SIG-M5 treated with dmso at 0.1 percent for 504 hours (cell line): ENCODE measurements around the gene RAD51AP1.

Experiments used
- DNase-seq: peaks from one replicate; lab custom pipeline; 2025; ENCODE audit not compliant: unreplicated experiment; lab: John Stamatoyannopoulos, UW

RAD51AP1 gene

DNA sequence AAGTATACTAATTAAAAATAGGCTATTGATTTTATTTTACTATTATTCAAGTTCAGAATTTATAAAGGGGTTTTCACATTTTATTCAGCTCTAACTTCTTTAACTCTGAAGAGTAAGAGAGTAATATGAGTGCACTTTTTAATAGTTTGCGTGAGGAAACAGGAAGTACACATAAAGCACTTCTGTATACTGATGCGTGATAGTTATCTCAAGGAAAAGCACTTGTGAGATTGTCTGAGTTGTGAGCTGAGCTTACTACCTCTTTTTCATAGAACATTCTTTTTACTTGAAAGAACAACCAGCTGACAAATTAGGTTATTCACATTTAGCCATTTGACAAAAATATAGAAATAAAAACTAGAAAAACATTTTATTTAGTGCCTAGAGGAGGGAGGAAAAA is 1.9 kb downstream of the RAD51AP1 start:
- DNase-seq: peak; percentile 45

DNA sequence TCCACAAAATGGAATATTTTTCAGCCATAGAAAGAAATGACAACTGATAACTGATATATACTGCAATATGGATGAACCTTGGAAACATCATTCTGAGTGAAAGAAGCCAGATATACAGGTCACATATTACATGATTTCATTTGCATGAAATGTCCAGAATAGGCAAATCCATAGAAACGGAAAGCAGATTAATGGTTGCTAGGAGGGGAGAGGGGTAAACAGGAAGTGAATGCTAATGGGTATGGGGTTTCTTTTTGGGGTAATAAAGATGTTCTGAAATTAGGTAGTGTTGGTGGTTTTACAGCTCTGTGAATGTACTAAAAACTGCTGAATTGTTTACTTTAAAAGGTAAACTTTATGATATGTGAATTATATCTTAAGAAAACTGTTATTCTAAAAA is 6.5 kb downstream of the RAD51AP1 start:
- no peak for DNase-seq

GRCh38 chr12:4552191-4552590 is 13.5 kb downstream of the RAD51AP1 start:
- DNase-seq: no peak

GRCh38 chr12:4553943-4554342 is 15.3 kb downstream of the RAD51AP1 start:
- no peak for DNase-seq

- peak; percentile 36 for DNase-seq
These were observed 17.1 kb downstream of the RAD51AP1 start for GRCh38 chr12:4555804-4556203.

DNA sequence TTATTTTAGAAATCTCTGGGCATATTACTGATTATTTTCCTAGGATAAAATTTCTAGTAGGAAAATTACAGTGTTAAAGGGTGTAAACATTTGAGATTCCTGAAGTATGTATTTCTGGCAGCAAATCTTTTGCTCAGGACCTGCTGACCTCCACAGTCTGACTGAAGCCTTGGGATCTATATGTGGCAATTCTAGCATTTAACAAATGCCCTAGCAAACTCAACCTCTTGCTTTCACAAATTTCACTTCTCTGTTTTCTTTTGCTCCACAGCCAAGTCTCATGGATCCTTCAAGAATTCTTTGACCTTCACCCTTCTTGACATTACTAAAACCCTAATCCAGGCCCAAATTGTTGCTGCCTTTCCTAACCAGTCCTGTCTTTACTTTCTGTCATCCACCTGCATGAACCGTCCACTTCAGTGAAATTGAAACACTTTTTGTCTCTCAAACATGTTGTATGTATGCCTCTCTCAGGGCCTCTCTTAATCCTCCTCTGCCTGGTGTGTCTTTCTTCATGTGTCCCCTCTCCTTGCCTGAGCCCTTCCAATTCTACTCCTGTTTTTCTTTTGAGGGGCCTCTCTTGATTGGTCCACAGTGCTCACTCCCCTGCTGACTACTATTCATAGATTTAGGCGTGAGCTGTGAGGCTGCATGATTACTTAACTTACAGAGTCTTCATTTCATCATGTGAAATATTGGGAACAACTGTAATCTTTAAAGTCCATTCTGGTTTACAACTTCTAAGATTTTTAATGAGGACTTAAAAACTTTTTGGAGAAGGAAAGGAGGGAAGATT is 18.2 kb downstream of the RAD51AP1 start:
- DNase-seq: no peak

GRCh38 chr12:4557586-4557985 is 18.9 kb downstream of the RAD51AP1 start:
- no peak for DNase-seq

DNA sequence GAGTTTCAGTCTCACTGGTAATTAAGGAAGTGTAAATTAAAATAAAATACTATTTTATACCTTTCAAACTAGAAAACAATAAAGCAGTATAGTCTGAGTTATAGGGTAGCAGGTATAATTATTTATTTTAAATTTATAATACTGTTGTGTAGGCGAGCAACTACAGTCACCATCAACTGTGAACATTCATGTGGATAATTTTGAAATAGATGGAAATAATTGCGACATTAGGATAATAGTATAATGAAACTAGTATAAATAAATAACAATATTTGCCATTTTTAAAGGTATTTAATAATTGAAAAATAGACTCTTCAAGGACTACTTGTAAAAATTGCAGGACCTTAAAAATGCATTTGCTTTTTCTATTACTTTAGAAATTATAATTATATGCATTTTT is 19.5 kb downstream of the RAD51AP1 start:
- no peak for DNase-seq

DNA sequence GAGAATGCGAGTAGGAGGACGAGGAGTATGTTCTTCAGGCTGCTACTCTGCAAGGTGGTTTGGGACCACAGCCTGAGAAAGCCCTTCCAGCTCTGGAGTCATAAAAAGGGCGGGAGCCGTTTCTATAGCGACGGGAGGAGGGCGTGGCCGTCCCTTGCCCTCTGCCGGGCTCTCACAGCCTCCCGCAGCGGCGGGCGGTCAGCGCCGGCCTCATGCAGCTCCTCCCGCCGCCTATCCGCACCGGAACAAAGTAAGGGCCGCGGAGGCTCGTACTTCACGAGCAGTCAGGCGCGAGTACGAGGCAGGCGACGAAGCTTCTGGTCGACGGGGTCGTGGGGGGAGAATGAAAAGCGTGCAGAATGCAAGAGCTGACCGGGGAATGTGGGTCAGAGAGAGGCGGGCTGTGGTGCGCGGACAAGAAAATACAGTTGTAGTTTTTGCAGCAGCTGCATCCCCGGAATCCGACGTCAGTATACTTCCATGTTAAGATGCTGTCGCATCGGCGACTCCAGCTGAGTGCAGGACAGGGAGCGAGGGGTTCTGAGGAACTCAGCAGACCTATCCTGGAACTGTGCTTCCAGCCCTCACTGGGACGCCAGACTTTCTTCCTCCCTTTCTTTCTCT is 23.5 kb downstream of the RAD51AP1 start, which contains the start of gene DYRK4:
Gene DYRK4, plus strand, starts transcription at position 175 of the 624 bp plus-strand sequence. Its CDS starts 38 bp downstream, at position 213.
- no peak for DNase-seq

GRCh38 chr12:4563336-4563735 is 24.6 kb downstream of the RAD51AP1 start:
- no peak for DNase-seq

GRCh38 chr12:4564818-4565217 is 26.1 kb downstream of the RAD51AP1 start:
- DNase-seq: peak; percentile 58

DNA sequence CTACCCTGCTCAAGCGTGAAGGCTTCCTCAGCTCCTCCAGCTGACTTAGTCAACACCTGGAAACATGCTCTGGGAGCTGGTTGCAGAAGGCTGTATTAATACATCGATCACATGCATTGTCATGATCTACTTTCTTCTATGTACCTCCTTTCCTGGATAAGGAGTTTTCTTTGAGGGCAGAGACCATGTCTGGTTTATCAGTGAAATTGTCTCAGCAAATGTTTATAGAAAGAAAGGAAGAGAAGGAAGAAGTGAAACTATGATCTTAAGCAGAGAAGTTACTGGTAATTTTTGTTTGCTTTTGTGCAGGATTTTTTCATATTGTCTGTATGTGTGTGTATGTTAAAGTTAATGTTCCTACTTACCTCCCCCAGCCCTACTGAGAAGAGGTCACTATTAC is 27.8 kb downstream of the RAD51AP1 start:
- peak; percentile 40 for DNase-seq

DNA sequence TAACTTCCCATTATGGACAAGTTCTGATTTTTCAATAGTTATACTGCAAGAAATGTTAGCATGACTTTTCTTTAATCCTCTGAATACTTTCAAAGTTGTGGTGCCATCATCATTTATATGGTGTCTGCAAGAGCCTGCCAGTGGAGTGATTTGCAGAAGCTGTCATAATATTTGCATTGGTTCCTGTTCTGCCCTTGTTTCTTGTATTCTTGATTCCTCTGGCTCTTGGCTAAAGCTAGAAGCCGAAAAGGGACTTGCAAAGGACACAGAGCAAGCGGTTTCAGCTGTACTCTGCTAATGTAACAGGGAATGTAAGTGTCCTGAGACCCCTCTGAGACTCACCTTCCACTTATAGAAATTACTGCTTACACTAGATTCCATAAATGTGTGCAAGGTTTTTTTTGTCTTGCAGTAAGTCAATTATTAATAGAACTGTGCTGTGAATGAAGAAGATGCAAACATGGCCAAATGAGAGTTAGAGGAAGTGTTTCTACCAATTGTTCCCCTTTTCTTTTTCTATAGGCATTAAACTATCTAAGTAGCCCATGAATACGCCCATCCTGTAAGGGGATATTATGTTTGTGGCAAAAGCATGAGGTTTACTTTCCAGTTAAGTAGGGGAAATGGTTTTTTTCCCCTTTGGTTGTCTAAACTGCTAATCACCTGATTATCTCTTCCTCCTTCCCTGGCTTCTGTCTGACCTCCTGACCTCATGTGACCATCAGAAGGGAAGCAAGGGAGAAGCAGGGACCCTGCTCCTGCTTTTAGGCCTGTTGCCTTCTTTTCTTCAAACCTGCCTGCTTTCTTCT is 28.6 kb downstream of the RAD51AP1 start:
- peak; percentile 92 for DNase-seq

GRCh38 chr12:4569261-4569660 is 30.6 kb downstream of the RAD51AP1 start:
- no peak for DNase-seq

- DNase-seq: no peak
These were observed 34.0 kb downstream of the RAD51AP1 start for GRCh38 chr12:4572680-4573079.

DNA sequence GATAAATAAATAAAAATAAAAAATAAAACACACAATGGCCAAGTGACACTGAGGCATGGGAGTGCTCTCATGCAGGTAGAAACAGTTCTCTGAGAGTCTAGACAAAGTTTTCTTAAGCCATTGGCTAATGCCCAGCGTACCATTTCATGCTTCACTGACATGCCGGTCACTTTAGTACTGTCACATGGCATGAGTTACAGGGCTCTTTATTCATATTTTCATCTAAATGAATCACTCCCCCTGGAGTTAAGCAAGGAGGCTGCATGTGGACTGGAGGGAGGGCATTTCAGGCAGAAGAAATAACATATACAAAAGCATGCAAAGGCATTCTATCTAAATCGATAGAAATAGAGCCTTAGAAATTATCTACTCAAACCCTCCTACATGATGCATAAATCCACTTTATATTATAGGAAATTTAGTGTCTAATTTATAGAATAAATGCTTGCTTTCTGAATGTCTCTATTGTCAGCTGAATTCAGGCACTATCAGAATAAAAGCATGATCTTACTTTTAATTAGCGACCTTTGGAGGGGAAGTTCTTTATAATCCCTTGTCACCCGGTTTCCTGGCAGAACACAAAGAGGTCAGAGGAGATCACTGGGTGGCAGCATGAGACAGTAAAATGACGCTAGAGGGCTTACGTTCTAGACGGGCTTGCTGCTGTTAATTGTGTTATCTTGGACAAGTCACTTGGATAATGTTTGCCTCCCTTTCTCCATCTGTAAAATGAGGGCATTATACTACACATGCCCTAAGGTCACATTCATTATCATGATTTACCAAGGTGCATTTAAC is 40.8 kb downstream of the RAD51AP1 start:
- peak; percentile 54 for DNase-seq

DNA sequence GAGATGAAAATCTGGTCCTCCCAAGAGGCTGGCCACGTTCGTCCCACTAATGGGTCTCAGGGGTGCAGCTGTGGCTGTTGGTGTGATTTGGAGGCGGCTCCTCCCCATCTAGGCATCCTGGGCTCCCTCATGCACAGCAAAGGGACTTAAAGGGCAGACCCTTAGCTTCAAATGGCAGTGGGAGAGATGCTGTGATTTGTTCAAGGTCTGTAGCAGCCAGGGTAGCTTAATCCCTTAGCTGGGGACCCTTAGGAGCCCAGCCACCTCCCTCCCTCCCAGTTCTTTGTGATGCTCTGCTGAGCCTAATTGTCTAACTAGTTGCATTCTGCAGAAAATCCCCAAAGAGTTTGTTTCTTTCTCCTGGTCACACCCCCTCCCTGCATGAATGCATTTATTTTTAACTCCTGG is 41.6 kb downstream of the RAD51AP1 start:
- no peak for DNase-seq

GRCh38 chr12:4584281-4584680 is 45.6 kb downstream of the RAD51AP1 start:
- no peak for DNase-seq

DNA sequence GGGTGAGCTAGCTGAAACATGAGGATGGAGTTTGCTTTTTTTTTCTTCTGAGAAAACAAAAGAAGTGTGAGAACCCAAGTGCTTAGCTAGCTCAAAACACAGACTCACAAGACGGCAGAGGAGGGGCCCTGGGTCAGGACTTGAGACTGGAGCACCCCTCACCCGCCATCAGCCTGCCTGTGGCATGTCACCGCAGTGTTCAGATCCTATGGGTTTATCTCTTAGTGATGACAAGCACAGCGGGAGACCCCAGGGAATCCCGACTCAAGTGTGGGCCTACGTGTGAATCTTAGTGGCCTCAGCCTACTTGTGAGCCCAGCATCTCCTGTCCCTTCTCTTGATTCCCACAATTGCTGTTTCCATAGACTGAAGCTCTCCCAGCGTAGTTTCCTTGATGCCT is 46.2 kb downstream of the RAD51AP1 start:
- no peak for DNase-seq

DNA sequence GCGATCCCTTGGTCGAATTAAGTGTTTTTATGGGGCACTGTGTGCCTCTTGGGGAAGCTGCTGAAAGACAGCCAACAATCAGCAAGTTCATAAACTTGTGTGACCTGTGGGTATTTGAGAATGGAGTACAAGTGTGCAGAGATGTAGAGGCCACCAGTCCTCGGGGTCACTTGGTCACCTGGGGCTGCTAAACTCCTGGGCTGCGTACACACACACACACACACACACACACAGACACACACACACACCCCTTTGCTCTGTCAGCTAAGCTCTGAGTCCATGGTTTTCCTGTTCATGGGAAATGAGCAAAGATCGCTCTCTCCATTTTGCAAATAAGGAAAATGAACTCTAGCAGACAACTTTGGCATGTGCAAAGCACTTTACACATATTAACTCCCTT is 47.8 kb downstream of the RAD51AP1 start:
- DNase-seq: no peak

- no peak for DNase-seq
These were observed 48.4 kb downstream of the RAD51AP1 start for GRCh38 chr12:4587108-4587507.
